ENCODE measurements around the gene BABAM2. TPM values are rescaled to one million over a fixed set of nuclear protein-coding genes. Genes with fewer than 3 reads are reported as not detected.

Gene BABAM2
- total and polyA plus RNA-seq, 9 of the 15 experiments (the other 6 are each of a cell fraction or from before 2014, with no cell fraction given) = 10.9 to 37.4 (median 25.6) TPM

DNA sequence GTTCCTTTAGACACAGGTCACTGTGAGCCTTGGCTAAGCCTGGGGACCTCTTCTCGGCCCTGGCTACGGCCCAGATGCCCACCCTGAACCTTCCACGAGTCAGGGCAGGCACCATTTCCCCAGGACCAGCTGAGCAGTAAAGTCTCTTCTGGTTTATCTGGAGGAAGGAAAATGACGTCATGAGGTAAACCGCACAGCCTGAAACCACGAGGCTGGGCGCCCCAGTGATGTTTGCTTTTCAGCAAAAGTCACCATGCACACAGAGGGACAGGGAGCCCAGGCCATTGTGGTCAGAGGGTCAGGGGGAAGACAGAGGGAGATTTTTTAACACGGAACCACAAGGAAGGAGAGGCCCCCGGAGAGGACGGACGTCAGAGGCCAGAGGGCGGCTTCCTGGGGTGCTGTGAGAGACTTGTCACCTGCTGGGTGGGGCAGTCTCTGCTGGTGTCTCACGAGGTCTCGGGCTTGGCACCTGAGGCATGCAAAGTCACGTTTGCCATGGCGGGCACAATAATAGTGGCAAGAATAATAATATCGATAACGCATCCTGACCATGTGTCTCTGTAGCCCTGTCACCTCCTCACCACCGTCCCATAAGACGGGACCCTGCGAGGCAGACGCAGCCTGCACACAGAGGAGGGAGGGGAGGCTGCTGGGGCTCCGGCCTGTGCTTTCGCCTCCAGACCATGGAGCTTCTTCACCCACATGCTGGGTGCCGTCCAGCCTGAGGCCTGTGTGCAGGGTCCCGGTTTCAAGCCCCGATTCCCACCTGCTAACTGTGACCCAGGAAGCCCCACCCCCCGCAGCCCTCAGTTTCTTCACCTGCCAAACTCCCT, 468.9 kb downstream of the BABAM2 start (continued):
- TF ChIP-seq, protein P1, sequence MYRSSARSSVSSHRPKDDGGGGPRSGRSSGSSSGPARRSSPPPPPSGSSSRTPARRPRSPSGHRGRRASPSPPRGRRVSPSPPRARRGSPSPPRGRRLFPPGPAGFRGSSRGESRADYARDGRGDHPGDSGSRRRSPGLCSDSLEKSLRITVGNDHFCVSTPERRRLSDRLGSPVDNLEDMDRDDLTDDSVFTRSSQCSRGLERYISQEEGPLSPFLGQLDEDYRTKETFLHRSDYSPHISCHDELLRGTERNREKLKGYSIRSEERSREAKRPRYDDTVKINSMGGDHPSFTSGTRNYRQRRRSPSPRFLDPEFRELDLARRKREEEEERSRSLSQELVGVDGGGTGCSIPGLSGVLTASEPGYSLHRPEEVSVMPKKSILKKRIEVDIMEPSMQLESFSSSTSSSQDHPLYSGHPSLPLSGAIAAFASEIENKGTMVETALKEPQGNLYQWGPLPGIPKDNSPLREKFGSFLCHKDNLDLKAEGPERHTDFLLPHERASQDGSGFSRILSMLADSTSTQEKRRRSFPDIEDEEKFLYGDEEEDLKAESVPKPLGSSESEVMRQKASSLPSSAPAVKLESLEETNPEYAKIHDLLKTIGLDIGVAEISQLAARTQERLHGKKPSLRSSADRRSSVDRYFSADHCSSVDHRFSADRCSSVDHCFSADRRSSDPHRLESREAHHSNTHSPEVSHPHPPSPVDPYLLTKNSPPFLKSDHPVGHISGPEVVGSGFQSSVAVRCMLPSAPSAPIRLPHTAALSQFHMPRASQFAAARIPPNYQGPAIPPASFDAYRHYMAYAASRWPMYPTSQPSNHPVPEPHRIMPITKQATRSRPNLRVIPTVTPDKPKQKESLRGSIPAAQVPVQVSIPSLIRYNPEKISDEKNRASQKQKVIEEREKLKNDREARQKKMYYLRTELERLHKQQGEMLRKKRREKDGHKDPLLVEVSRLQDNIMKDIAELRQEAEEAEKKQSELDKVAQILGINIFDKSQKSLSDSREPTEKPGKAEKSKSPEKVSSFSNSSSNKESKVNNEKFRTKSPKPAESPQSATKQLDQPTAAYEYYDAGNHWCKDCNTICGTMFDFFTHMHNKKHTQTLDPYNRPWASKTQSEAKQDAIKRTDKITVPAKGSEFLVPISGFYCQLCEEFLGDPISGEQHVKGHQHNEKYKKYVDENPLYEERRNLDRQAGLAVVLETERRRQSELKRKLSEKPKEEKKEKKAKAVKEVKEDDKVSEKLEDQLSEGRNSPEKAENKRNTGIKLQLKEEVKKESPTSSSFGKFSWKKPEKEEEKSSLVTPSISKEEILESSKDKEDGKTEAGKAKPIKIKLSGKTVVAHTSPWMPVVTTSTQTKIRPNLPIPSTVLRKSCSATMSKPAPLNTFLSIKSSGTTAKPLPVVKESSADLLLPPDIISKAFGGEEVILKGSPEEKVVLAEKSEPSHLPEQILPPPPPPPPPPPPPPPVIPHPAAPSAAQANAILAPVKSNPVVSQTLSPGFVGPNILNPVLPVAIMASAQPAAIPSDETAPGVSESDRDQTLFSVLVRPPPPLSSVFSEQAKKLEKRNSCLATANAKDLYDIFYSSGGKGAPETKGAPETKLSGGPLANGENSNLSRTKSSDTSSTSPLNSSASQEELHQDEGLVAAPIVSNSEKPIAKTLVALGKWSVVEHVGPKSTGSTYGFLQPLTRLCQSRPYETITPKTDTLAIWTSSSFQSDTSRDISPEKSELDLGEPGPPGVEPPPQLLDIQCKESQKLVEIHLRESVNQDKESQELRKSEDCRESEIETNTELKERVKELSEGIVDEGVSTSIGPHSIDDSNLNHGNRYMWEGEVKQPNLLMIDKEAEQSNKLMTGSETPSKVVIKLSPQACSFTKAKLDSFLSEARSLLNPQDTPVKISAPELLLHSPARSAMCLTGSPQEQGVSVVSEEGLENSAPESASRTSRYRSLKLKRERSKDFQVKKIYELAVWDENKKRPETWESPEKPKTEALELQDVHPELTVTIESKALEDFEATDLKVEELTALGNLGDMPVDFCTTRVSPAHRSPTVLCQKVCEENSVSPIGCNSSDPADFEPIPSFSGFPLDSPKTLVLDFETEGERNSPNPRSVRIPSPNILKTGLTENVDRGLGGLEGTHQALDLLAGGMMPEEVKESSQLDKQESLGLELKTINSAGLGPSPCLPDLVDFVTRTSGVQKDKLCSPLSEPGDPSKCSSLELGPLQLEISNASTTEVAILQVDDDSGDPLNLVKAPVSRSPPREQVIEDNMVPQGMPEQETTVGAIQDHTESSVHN (IDR thresholded peaks at IDR 0.05; ENCODE audit: borderline replicate concordance in 1 of 2, low read depth in 1 of 2) = peak in 1 of 2 experiments; percentile 80; a peak in 2 of 4 replicates
- TF ChIP-seq, protein P2, sequence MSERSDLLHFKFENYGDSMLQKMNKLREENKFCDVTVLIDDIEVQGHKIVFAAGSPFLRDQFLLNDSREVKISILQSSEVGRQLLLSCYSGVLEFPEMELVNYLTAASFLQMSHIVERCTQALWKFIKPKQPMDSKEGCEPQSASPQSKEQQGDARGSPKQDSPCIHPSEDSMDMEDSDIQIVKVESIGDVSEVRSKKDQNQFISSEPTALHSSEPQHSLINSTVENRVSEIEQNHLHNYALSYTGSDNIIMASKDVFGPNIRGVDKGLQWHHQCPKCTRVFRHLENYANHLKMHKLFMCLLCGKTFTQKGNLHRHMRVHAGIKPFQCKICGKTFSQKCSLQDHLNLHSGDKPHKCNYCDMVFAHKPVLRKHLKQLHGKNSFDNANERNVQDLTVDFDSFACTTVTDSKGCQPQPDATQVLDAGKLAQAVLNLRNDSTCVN (CRISPR knock-in tag; IDR thresholded peaks at IDR 0.05) = 0 out of 2 replicates have a peak, but pooled peaks have one; percentile 21
- TF ChIP-seq MBD2 (IDR thresholded peaks at IDR 0.05; ENCODE audit: borderline replicate concordance, low read depth) (peak; percentile 36; the same call in 1 of the 2 replicates), ZNF431 (CRISPR knock-in tag; IDR thresholded peaks at IDR 0.05) (peak; percentile 50; the same call in 1 of the 2 replicates), GABPB1 (CRISPR knock-in tag; IDR thresholded peaks at IDR 0.05) (peak; percentile 48; the same call in 1 of the 2 replicates), FOXA3 (CRISPR knock-in tag; conservative IDR thresholded peaks at IDR 0.05 in 1 of 2, IDR thresholded peaks at IDR 0.05 in 1 of 2) (peak; percentile 81 to 92), HDAC1 (IDR thresholded peaks at IDR 0.05) (peak in 1 of 2 experiments; percentile 75; a peak in 2 of 4 replicates), MCM7 (IDR thresholded peaks at IDR 0.05) (no peak)
- TF ChIP-seq, protein P3, sequence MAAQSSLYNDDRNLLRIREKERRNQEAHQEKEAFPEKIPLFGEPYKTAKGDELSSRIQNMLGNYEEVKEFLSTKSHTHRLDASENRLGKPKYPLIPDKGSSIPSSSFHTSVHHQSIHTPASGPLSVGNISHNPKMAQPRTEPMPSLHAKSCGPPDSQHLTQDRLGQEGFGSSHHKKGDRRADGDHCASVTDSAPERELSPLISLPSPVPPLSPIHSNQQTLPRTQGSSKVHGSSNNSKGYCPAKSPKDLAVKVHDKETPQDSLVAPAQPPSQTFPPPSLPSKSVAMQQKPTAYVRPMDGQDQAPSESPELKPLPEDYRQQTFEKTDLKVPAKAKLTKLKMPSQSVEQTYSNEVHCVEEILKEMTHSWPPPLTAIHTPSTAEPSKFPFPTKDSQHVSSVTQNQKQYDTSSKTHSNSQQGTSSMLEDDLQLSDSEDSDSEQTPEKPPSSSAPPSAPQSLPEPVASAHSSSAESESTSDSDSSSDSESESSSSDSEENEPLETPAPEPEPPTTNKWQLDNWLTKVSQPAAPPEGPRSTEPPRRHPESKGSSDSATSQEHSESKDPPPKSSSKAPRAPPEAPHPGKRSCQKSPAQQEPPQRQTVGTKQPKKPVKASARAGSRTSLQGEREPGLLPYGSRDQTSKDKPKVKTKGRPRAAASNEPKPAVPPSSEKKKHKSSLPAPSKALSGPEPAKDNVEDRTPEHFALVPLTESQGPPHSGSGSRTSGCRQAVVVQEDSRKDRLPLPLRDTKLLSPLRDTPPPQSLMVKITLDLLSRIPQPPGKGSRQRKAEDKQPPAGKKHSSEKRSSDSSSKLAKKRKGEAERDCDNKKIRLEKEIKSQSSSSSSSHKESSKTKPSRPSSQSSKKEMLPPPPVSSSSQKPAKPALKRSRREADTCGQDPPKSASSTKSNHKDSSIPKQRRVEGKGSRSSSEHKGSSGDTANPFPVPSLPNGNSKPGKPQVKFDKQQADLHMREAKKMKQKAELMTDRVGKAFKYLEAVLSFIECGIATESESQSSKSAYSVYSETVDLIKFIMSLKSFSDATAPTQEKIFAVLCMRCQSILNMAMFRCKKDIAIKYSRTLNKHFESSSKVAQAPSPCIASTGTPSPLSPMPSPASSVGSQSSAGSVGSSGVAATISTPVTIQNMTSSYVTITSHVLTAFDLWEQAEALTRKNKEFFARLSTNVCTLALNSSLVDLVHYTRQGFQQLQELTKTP (IDR thresholded peaks at IDR 0.05; ENCODE audit: low read depth in 1 of 2, partially characterized antibody in 2 of 2) = no peak
- TF ChIP-seq, protein P4, sequence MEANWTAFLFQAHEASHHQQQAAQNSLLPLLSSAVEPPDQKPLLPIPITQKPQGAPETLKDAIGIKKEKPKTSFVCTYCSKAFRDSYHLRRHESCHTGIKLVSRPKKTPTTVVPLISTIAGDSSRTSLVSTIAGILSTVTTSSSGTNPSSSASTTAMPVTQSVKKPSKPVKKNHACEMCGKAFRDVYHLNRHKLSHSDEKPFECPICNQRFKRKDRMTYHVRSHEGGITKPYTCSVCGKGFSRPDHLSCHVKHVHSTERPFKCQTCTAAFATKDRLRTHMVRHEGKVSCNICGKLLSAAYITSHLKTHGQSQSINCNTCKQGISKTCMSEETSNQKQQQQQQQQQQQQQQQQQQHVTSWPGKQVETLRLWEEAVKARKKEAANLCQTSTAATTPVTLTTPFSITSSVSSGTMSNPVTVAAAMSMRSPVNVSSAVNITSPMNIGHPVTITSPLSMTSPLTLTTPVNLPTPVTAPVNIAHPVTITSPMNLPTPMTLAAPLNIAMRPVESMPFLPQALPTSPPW (CRISPR knock-in tag; IDR thresholded peaks at IDR 0.05) = peak; percentile 75
